PC-3 (cell line): Measurements from ENCODE around the gene GP9. TPM values are rescaled to one million over a fixed set of nuclear protein-coding genes. Genes with fewer than 3 reads are reported as not detected.

Source experiments
- ATAC-seq: fragments of 200-7000 bp; cut with Tn5 transposase; 2 replicates; pipeline ENCODE4 v1.9.1; 2020; ENCODE audit warnings: mild to moderate bottlenecking, moderate library complexity
- BruUV-seq: library from RNA; stranded (reverse); fragments of 400-500 nt; replicated peaks from 2 replicates; lab custom pipeline; 2021; lab: Mats Ljungman, UMichigan
- CTCF ChIA-PET: fragments of 300-600 bp; sonication (Branson Sonifier 250); formaldehyde crosslinking; loops from one replicate; lab custom pipeline; 2022; ENCODE audit warnings: antibody characterized with exemption; lab: Charles Lee
- POLR2A ChIA-PET: fragments of 300-600 bp; sonication (Branson Sonifier 250); formaldehyde crosslinking; loops from one replicate; lab custom pipeline; 2022; ENCODE audit warnings: antibody characterized with exemption; ENCODE audit not compliant: unreplicated experiment; lab: Charles Lee
- DNase-seq: peaks from one replicate; pipeline ENCODE4 v3.0.0-alpha.2; 2015
- H2AFZ ChIP-seq: fragments of 300-600 bp; sonication (generic); 2 replicates; pipeline ENCODE4 v1.6.0; 2016; ENCODE audit warnings: antibody characterized with exemption, low read length
- H3F3A ChIP-seq: fragments of 300-600 bp; sonication (generic); one replicate; pipeline ENCODE4 v1.6.0; 2017; ENCODE audit warnings: antibody characterized with exemption, low read length, control low read depth, mild to moderate bottlenecking; ENCODE audit not compliant: unreplicated experiment
- H3K27ac ChIP-seq: fragments of 300-600 bp; sonication (generic); 2 replicates; pipeline ENCODE4 v1.5.1; 2016; ENCODE audit warnings: mild to moderate bottlenecking, low read length
- H3K27me3 ChIP-seq: fragments of 300-600 bp; sonication (generic); 2 replicates; pipeline ENCODE4 v1.6.1; 2016; ENCODE audit warnings: low read length, mixed read lengths
- H3K36me3 ChIP-seq: fragments of 300-600 bp; sonication (generic); 2 replicates; pipeline ENCODE4 v1.6.1; 2016; ENCODE audit warnings: low read depth, mixed run types, low read length, mixed read lengths
- H3K4me1 ChIP-seq: fragments of 300-600 bp; sonication (generic); 2 replicates; pipeline ENCODE4 v1.5.1; 2016; ENCODE audit warnings: low read length; ENCODE audit not compliant: insufficient read depth
- H3K4me2 ChIP-seq: fragments of 300-600 bp; sonication (generic); 2 replicates; pipeline ENCODE4 v1.6.0; 2016; ENCODE audit warnings: low read length
- H3K4me3 ChIP-seq: fragments of 300-600 bp; sonication (generic); 2 replicates; pipeline ENCODE4 v1.5.1; 2016; ENCODE audit warnings: mild to moderate bottlenecking, low read length, mixed read lengths
- H3K79me2 ChIP-seq: fragments of 300-600 bp; sonication (generic); 2 replicates; pipeline ENCODE4 v1.6.1; 2017; ENCODE audit warnings: low read length, mixed read lengths
- H3K9ac ChIP-seq: fragments of 300-600 bp; sonication (generic); 2 replicates; pipeline ENCODE4 v1.6.0; 2016; ENCODE audit warnings: mild to moderate bottlenecking, low read length
- H3K9me2 ChIP-seq: fragments of 300-600 bp; sonication (generic); replicated peaks from 2 replicates; pipeline ENCODE4 v1.6.1; 2016; ENCODE audit warnings: mixed run types, low read length, mixed read lengths
- H3K9me3 ChIP-seq: fragments of 300-600 bp; sonication (generic); 2 replicates; pipeline ENCODE4 v1.6.1; 2016; ENCODE audit warnings: low read length, mixed read lengths
- H4K20me1 ChIP-seq: fragments of 300-600 bp; sonication (generic); 2 replicates; pipeline ENCODE4 v1.6.1; 2016; ENCODE audit warnings: low read length, mixed read lengths
- CTCF ChIP-seq: fragments of 300-600 bp; sonication (generic); conservative IDR thresholded peaks from 2 replicates; pipeline ENCODE4 v1.5.1; 2017; ENCODE audit warnings: antibody characterized with exemption, low read depth, mild to moderate bottlenecking, low read length
- EZH2 ChIP-seq: fragments of 300-600 bp; sonication (generic); IDR thresholded peaks from one replicate; pipeline ENCODE4 v1.6.1; 2017; ENCODE audit warnings: antibody characterized with exemption, mild to moderate bottlenecking, low read length; ENCODE audit not compliant: unreplicated experiment
- EZH2phosphoT487 ChIP-seq: fragments of 300-600 bp; sonication (generic); IDR thresholded peaks from 2 replicates; pipeline ENCODE4 v1.6.1; 2018; ENCODE audit warnings: mild to moderate bottlenecking, antibody characterized with exemption, low read length, borderline replicate concordance
- intact Hi-C: fragments of 100-400 bp; cut with micrococcal nuclease; formaldehyde crosslinking; loops from 2 replicates; pipeline ENCODE4 v1.9.0; 2023
- total RNA-seq: library from RNA; depleted of rRNA; stranded (reverse); fragments of >200 nt; gene quantifications from 2 replicates; pipeline ENCODE4 v1.2.3, GENCODE V29; 2014

GP9 gene
- total RNA-seq, 1 experiment from 2014 or later: not detected

- no peaks in the 10 kb centered on the region for H3F3A ChIP-seq
- H3K36me3 ChIP-seq: no peaks in the 10 kb centered on the region
- no peak overlapping the region for H3K27ac ChIP-seq
- no peaks in the 10 kb centered on the region for H4K20me1 ChIP-seq
- intact Hi-C loops: no loop called here
- no peak overlapping the region for H2AFZ ChIP-seq
- TF ChIP-seq EZH2phosphoT487 (no peak), EZH2 (no peak)
- peaks cover 5% of the 10 kb centered on the region for H3K4me1 ChIP-seq
- no peak overlapping the region for H3K4me2 ChIP-seq
- no peak overlapping the region for H3K4me3 ChIP-seq
- BruUV-seq: no TSS peak
- no peaks in the 10 kb centered on the region for H3K9me2 ChIP-seq
- ChIA-PET POLR2A (interaction anchor here (0.6 kb wide), 1 partner anchor 37 kb away, joined by 3 read pairs; no protein-coding TSS in a partner anchor), CTCF (interaction anchor here (0.5 to 3.0 kb wide), 3 partner anchors 37 to 854 kb away, joined by 3 to 45 read pairs (median 5); no protein-coding TSS in a partner anchor)
- DNase-seq (no peak), ATAC-seq (no peak; the same call in 1 of the 2 replicates)
- no peaks in the 10 kb centered on the region for H3K27me3 ChIP-seq
- no peaks in the 10 kb centered on the region for H3K79me2 ChIP-seq
- H3K9ac ChIP-seq: no peak overlapping the region
- H3K9me3 ChIP-seq: no peaks in the 10 kb centered on the region
Observed at GRCh38 chr3:129016720-129017483, 43.7 kb upstream of the GP9 start.

- POLR2A ChIA-PET: interaction anchor here (0.6 kb wide), 1 partner anchor 36 kb away, joined by 3 read pairs; no protein-coding TSS in a partner anchor
- BruUV-seq: no TSS peak
- no peak for TF ChIP-seq EZH2
- no peak for TF ChIP-seq EZH2phosphoT487
- no peak for TF ChIP-seq CTCF
- no peak overlapping the region for H2AFZ ChIP-seq
- H3K27me3 ChIP-seq: no peaks in the 10 kb centered on the region
- H3K27ac ChIP-seq: no peak overlapping the region
- no peak overlapping the region for H3K4me2 ChIP-seq
- no peaks in the 10 kb centered on the region for H3F3A ChIP-seq
- CTCF ChIA-PET: interaction anchor here (3.0 kb wide), 1 partner anchor 47 kb away, joined by 45 read pairs; no protein-coding TSS in a partner anchor
- no peak overlapping the region for H3K9ac ChIP-seq
- no peaks in the 10 kb centered on the region for H3K9me3 ChIP-seq
- DNase-seq (no peak), ATAC-seq (no peak)
- H4K20me1 ChIP-seq: no peaks in the 10 kb centered on the region
- H3K79me2 ChIP-seq: no peaks in the 10 kb centered on the region
- H3K4me3 ChIP-seq: no peak overlapping the region
- H3K4me1 ChIP-seq: peaks cover 5% of the 10 kb centered on the region
- no peaks in the 10 kb centered on the region for H3K36me3 ChIP-seq
- intact Hi-C loops: no loop called here
- H3K9me2 ChIP-seq: no peaks in the 10 kb centered on the region
Observed at GRCh38 chr3:129017484-129017899, 43.1 kb upstream of the GP9 start.

GRCh38 chr3:129018271-129018670 is 42.3 kb upstream of the GP9 start:
- Histone ChIP-seq H3K9me3 (no peaks in the 10 kb centered on the region), H3K4me3 (no peak overlapping the region), H2AFZ (no peak overlapping the region), H3K4me2 (no peak overlapping the region), H4K20me1 (no peaks in the 10 kb centered on the region), H3F3A (no peaks in the 10 kb centered on the region), H3K9ac (no peak overlapping the region), H3K36me3 (no peaks in the 10 kb centered on the region), H3K27ac (no peak overlapping the region), H3K9me2 (no peaks in the 10 kb centered on the region), H3K27me3 (no peaks in the 10 kb centered on the region), H3K79me2 (no peaks in the 10 kb centered on the region), H3K4me1 (peaks cover 5% of the 10 kb centered on the region)
- TF ChIP-seq EZH2phosphoT487 (no peak), EZH2 (no peak), CTCF (no peak)
- ATAC-seq (no peak), DNase-seq (no peak)
- ChIA-PET POLR2A (no interaction called here), CTCF (interaction anchor here (3.0 kb wide), 1 partner anchor 48 kb away, joined by 45 read pairs; no protein-coding TSS in a partner anchor)
- intact Hi-C loops: no loop called here
- no TSS peak for BruUV-seq
